Neural progenitor cell (in vitro differentiated cells): ENCODE data around the gene AKAP6.

Experiments used
- EZH2 ChIP-seq: fragments of 200-600 bp; sonication (generic); IDR thresholded peaks from 2 replicates; pipeline ENCODE4 v1.6.1; 2017; ENCODE audit warnings: antibody characterized with exemption, mild to moderate bottlenecking, moderate library complexity
- TF ChIP-seq, protein P1 (sequence below): fragments of 200-600 bp; sonication (generic); IDR thresholded peaks from 2 replicates; pipeline ENCODE4 v1.5.1; 2017; ENCODE audit warnings: antibody characterized with exemption, mild to moderate bottlenecking

GRCh38 chr14:32514681-32515080 lies 185.6 kb downstream of the AKAP6 start:
- no peak for TF ChIP-seq EZH2
- TF ChIP-seq, protein P1, sequence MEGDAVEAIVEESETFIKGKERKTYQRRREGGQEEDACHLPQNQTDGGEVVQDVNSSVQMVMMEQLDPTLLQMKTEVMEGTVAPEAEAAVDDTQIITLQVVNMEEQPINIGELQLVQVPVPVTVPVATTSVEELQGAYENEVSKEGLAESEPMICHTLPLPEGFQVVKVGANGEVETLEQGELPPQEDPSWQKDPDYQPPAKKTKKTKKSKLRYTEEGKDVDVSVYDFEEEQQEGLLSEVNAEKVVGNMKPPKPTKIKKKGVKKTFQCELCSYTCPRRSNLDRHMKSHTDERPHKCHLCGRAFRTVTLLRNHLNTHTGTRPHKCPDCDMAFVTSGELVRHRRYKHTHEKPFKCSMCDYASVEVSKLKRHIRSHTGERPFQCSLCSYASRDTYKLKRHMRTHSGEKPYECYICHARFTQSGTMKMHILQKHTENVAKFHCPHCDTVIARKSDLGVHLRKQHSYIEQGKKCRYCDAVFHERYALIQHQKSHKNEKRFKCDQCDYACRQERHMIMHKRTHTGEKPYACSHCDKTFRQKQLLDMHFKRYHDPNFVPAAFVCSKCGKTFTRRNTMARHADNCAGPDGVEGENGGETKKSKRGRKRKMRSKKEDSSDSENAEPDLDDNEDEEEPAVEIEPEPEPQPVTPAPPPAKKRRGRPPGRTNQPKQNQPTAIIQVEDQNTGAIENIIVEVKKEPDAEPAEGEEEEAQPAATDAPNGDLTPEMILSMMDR: no peak
